ENCODE measurements around the gene LEFTY2. TPM values are rescaled to one million over a fixed set of nuclear protein-coding genes. Genes with fewer than 3 reads are reported as not detected.
"Not testable (repeated sequence)": the region's sequence is repeated elsewhere in the genome, so short reads cannot be mapped to it uniquely, and the experiment has no call there.

The LEFTY2 gene
- total and polyA plus RNA-seq, 4 donors = 0.11 to 0.52 (median 0.35) TPM

- no peak for TF ChIP-seq CTCF (IDR thresholded peaks at IDR 0.05; ENCODE audit: control extremely low read depth, extremely low read depth)
- DNase-seq (no peak), ATAC-seq (ENCODE audit: insufficient read depth, low FRiP score) (no peak)
- Histone ChIP-seq H3K9me3 (ENCODE audit: control insufficient read depth in 4 of 4, insufficient read depth in 3 of 4, low read length in 3 of 4) (no peaks in the 10 kb centered on the region), H3K27ac (ENCODE audit: low read depth in 1 of 2, low read length in 1 of 2) (no peak overlapping the region), H3K4me1 (ENCODE audit: control insufficient read depth in 5 of 5, insufficient read depth in 5 of 5, low read length in 5 of 5) (no peaks in the 10 kb centered on the region), H3K36me3 (ENCODE audit: control insufficient read depth in 4 of 4, insufficient read depth in 4 of 4, low read length in 4 of 4) (peaks cover 12 to 35% (median 30%) of the 10 kb centered on the region in 4 donors), H3K9ac (ENCODE audit: insufficient read depth in 1 of 2, low read length in 2 of 2) (no peak overlapping the region), H3K4me3 (no peak overlapping the region), H3K27me3 (ENCODE audit: control insufficient read depth in 3 of 3, insufficient read depth in 3 of 3, low read length in 2 of 3) (no peaks in the 10 kb centered on the region)
- WGBS, 2 donors = 47 to 74% methylated on average over 5 of the region's 5 CpGs
These were observed 39.2 kb upstream of the LEFTY2 start for GRCh38 chr1:225980005-225980836.

- Histone ChIP-seq H3K27ac (ENCODE audit: low read depth in 1 of 2, low read length in 1 of 2) (no peak overlapping the region), H3K9me3 (ENCODE audit: control insufficient read depth in 4 of 4, insufficient read depth in 3 of 4, low read length in 3 of 4) (no peaks in the 10 kb centered on the region), H3K9ac (ENCODE audit: insufficient read depth in 1 of 2, low read length in 2 of 2) (no peak overlapping the region), H3K4me3 (no peak overlapping the region), H3K4me1 (ENCODE audit: control insufficient read depth in 5 of 5, insufficient read depth in 5 of 5, low read length in 5 of 5) (no peaks in the 10 kb centered on the region), H3K27me3 (ENCODE audit: control insufficient read depth in 3 of 3, insufficient read depth in 3 of 3, low read length in 2 of 3) (no peaks in the 10 kb centered on the region), H3K36me3 (ENCODE audit: control insufficient read depth in 4 of 4, insufficient read depth in 4 of 4, low read length in 4 of 4) (peaks cover 10 to 35% (median 30%) of the 10 kb centered on the region in 4 donors)
- WGBS, 2 donors = 100% methylated on average over 1 of the region's 1 CpG
- no peak for TF ChIP-seq CTCF (IDR thresholded peaks at IDR 0.05; ENCODE audit: control extremely low read depth, extremely low read depth)
- DNase-seq (no peak), ATAC-seq (ENCODE audit: insufficient read depth, low FRiP score) (no peak)
These were observed 38.4 kb upstream of the LEFTY2 start for GRCh38 chr1:225979421-225979820.

GRCh38 chr1:225977937-225978748 lies 37.1 kb upstream of the LEFTY2 start:
- 48 to 72% methylated on average over 15 of the region's 15 CpGs for WGBS, 2 donors
- DNase-seq (no peak), ATAC-seq (ENCODE audit: insufficient read depth, low FRiP score) (no peak)
- Histone ChIP-seq H3K4me3 (no peak overlapping the region), H3K4me1 (ENCODE audit: control insufficient read depth in 5 of 5, insufficient read depth in 5 of 5, low read length in 5 of 5) (no peaks in the 10 kb centered on the region), H3K36me3 (ENCODE audit: control insufficient read depth in 4 of 4, insufficient read depth in 4 of 4, low read length in 4 of 4) (peaks cover 10 to 28% (median 25%) of the 10 kb centered on the region in 4 donors), H3K9ac (ENCODE audit: insufficient read depth in 1 of 2, low read length in 2 of 2) (no peak overlapping the region), H3K27me3 (ENCODE audit: control insufficient read depth in 3 of 3, insufficient read depth in 3 of 3, low read length in 2 of 3) (no peaks in the 10 kb centered on the region), H3K27ac (ENCODE audit: low read depth in 1 of 2, low read length in 1 of 2) (no peak overlapping the region), H3K9me3 (ENCODE audit: control insufficient read depth in 4 of 4, insufficient read depth in 3 of 4, low read length in 3 of 4) (no peaks in the 10 kb centered on the region)
- no peak for TF ChIP-seq CTCF (IDR thresholded peaks at IDR 0.05; ENCODE audit: control extremely low read depth, extremely low read depth)

- H3K9ac ChIP-seq (ENCODE audit: insufficient read depth in 1 of 2, low read length in 2 of 2); DNase-seq; ATAC-seq (ENCODE audit: insufficient read depth, low FRiP score); H3K4me3 ChIP-seq; H3K4me1 ChIP-seq (ENCODE audit: control insufficient read depth in 5 of 5, insufficient read depth in 5 of 5, low read length in 5 of 5); H3K27ac ChIP-seq (ENCODE audit: low read depth in 1 of 2, low read length in 1 of 2); H3K9me3 ChIP-seq (ENCODE audit: control insufficient read depth in 4 of 4, insufficient read depth in 3 of 4, low read length in 3 of 4); H3K27me3 ChIP-seq (ENCODE audit: control insufficient read depth in 3 of 3, insufficient read depth in 3 of 3, low read length in 2 of 3): not testable (repeated sequence)
- WGBS, 2 donors = 96 to 97% methylated on average over 12 of the region's 12 CpGs
- peaks cover 4 to 17% (median 9%) of the 10 kb centered on the region in 4 donors for H3K36me3 ChIP-seq (ENCODE audit: control insufficient read depth in 4 of 4, insufficient read depth in 4 of 4, low read length in 4 of 4)
These were observed 34.1 kb upstream of the LEFTY2 start for GRCh38 chr1:225975146-225975545.

Measured in lung (tissue), 12 donors.